ENCODE data around the gene SCAMP4. TPM values are rescaled to one million over a fixed set of nuclear protein-coding genes. Genes with fewer than 3 reads are reported as not detected.

Gene SCAMP4
- total RNA-seq, 6 experiments from 2014 or later = 51.7 to 84.8 (median 58.5) TPM

DNA sequence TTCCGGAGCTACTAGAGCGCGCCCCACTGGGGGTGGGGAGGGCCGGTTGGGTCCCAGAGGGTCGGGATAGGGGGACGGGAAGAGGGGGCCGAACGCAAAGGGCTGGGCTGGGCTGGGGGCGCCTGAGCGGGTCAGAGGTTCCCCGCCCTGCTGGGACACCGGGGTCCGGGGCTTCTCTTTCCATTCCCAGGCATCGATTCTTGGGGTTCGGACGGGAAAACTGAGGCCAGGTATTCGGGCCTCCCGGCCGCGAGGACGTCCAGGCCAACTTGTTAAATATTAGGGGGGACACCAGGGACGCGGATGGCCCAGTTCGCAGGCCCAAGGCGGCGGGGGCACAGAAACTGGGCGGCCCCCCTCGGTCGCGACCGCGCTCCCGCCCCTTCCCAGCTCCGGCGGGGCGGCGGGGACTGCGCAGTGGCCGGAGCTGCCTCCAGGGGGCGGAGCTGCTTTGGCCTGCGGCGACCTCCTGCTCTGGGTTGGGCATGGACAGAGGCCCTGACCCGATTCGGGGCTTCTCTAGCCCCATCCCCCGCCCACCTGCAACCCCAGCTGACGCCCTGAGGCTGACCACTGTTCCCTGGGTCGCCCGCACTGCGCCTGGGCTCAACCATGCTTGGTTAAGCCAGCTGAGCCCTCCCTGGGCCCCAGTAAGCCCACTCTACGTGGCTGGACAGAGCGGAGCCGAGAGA, 40.6 kb upstream of the SCAMP4 start:
- Mint-ChIP-seq H3K27me3 (ENCODE audit: insufficient read depth) (no peaks in the 10 kb centered on the region), H3K9me3 (no peaks in the 10 kb centered on the region), H3K27ac (peak overlapping the region; percentile 72), H3K4me3 (peak overlapping the region; percentile 76), H3K4me1 (ENCODE audit: low read depth) (peaks cover 13% of the 10 kb centered on the region), H3K36me3 (ENCODE audit: low read depth) (0 out of 2 replicates have a peak, but pooled peaks cover 7% of the 10 kb centered on the region)
- DNase-seq = peak; percentile 40
- TF ChIP-seq CTCF (IDR thresholded peaks at IDR 0.05) = peak; percentile 89

DNA sequence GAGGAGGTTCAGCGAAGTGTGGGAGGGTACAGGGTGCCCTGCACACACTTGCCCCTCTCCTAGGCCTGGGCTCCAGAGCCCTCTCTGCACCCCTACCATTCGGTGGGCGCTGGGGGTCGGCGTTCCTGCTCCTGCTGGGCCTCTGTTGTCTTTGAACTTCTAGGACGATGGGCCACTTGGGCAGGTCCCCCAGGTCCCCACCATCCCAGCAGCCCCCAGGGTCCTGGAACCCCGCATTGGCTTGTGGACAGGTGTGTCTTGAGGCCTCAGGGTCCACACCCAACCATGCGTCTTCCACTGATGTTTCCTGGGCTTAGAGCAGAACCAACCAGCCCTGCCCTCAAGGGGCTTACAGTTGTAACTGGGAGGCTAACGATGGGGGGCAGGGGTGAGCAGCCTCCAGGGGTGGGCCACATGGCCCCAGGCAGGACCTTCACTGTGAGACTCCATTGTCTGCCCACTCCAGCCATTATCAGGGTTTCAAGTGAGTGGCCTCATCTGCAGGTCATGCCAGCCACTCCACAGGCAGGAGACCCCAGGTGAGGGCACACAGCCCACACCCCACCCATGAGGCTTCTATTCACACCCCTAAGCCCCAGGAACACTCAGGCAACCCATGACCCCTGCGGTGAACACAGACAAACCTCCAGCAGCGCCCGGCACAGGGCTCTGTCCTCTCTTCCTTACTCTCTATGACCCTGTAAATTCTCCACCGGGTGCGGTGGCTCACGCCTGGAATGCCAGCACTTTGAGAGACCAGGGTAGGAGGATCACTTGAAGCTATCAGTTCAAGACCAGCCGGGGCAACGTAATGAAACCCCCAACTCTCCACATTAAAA, 39.8 kb upstream of the SCAMP4 start:
- Mint-ChIP-seq H3K4me3 (peak overlapping the region; percentile 76; the same call in 1 of the 2 replicates), H3K36me3 (ENCODE audit: low read depth) (0 out of 2 replicates have a peak, but pooled peaks cover 7% of the 10 kb centered on the region), H3K4me1 (ENCODE audit: low read depth) (peaks cover 13% of the 10 kb centered on the region), H3K27ac (peak overlapping the region; percentile 72), H3K9me3 (no peaks in the 10 kb centered on the region), H3K27me3 (ENCODE audit: insufficient read depth) (no peaks in the 10 kb centered on the region; the same call in 1 of the 2 replicates)
- DNase-seq = no peak
- no peak for TF ChIP-seq CTCF (IDR thresholded peaks at IDR 0.05)

DNA sequence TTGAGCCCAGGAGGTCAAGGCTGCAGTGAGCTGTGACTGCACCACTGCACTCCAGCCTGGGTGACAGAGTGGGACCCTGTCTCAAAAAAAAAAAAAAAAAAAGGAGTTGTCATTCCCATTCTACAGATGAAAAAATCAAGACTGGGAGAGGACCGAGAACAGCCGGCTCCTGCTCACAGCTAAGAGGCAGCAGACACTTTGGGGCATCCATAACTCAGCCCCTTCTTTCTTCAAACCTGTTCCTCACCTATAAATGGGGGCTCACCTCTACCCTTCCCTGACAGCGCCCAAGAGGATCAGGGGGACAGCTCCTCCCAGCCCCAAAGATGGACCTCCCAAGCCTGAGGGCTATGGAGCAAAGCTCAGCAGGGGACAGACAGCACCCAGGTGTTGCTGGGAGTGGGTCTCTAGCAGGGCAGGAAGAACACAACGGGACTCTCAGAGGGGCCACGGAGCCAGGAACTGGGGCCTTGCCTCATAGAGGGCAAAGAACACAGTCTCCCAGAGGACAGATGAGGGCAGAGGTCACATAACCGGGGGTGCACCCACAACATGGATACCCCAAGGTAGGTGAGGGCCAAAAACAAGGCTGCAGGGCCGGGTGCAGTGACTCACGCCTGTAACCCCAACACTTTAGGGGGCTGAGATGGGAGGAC, 38.4 kb upstream of the SCAMP4 start:
- Mint-ChIP-seq H3K9me3 (no peaks in the 10 kb centered on the region), H3K27me3 (ENCODE audit: insufficient read depth) (no peaks in the 10 kb centered on the region; the same call in 1 of the 2 replicates), H3K4me1 (ENCODE audit: low read depth) (peaks cover 2% of the 10 kb centered on the region), H3K36me3 (ENCODE audit: low read depth) (0 out of 2 replicates have a peak, but pooled peaks cover 6% of the 10 kb centered on the region), H3K4me3 (no peak overlapping the region), H3K27ac (no peak overlapping the region)
- no peak for TF ChIP-seq CTCF (IDR thresholded peaks at IDR 0.05)
- no peak for DNase-seq

- H3K4me1 Mint-ChIP-seq (ENCODE audit: low read depth) = no peaks in the 10 kb centered on the region
These were observed 37.9 kb upstream of the SCAMP4 start for GRCh38 chr19:1867349-1867724.

More at GRCh38 chr19:1867349-1867724, 37.9 kb upstream of the SCAMP4 start:
- Mint-ChIP-seq H3K27me3 (ENCODE audit: insufficient read depth) (no peaks in the 10 kb centered on the region; the same call in 1 of the 2 replicates), H3K4me3 (no peak overlapping the region), H3K9me3 (no peaks in the 10 kb centered on the region), H3K36me3 (ENCODE audit: low read depth) (0 out of 2 replicates have a peak, but pooled peaks cover 1% of the 10 kb centered on the region), H3K27ac (no peak overlapping the region)
- TF ChIP-seq CTCF (IDR thresholded peaks at IDR 0.05) = no peak
- no peak for DNase-seq
